Activated CD4-positive, alpha-beta T cell treated with anti-CD3 and anti-CD28 coated beads, Interleukin-2, amount 50 U/mL, for 48 hours (primary cell): ENCODE measurements around the gene CLSTN1.
"Not testable (repeated sequence)": the region's sequence is repeated elsewhere in the genome, so short reads cannot be mapped to it uniquely, and the experiment has no call there.

Source experiments
- DNase-seq, 2 experiments: peaks; one replicate each; pipeline ENCODE4 v3.0.0-alpha.2; 2020

CLSTN1 gene

DNA sequence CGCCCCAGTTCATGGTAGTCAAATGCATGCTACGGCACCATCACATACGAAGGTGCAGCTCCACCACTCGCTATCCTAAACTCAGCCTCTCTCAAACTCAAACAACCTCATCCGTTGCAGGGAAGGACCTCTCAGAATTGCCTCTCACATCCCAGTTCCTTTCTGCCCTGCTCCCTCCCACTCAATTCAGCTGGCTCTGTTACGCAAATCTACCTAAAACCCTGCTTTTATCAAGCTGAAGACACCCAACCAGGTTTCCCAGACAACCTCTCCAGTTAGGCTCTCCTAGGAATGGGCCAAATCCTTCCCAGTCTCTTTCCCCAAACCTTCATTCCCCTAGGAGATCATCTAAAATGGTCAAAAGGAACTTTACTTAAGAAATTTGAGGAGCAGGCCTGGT is 62.9 kb downstream of the CLSTN1 start:
- DNase-seq, result no peak

- no peak for DNase-seq
Observed at GRCh38 chr1:9759939-9760338, 63.8 kb downstream of the CLSTN1 start.

DNA sequence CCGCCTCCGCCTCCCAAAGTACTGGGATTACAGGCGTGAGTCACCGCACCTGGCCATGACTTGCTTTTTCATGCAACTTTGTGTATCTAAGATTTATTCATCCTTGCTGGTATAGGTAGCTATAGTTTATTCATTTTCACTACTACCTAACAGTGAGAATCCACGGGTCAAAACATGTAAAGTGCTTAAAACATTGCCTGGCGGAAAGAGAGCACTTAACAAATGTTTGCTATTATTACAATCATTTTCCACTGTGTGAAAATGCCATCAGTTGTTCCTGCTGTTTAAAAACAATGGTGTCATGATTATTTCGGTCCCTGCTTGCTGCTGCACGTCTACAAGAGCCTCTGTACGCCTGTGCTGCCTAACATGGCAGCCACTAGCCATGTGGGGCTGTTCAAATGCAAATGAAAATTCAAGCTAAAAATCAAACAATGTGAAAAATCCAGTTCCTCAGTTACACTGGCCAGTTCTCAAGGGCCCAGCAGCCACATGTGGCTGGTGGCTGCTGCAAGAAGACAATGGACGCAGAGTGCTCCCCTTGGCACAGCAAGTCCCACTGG is 65.1 kb downstream of the CLSTN1 start:
- no peak for DNase-seq

DNA sequence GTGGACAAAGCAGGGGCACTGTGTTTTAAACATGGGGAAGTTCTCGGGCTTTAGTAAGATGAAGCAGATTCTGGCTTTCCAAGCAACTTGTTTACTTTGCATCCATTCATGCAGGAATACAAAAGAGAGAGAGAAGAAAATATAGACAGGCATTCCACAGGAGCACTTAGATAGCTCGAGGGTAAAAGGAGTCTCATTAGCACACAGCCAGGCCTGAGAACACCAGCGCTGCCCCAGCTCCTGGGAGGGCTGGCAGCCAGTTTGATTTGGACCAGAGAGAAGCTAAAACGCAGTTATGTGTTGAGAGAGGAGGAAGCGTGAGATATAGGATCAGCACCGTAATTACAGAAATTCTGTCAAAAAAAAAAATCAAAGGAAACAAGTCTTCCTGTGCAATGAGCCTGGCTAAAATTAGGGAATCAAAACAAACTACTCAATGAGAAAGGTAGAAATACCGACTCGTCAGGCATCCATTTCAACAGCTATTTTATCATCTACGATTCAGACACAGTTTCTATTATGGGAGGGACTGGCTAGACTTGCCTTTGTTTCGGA is 68.2 kb downstream of the CLSTN1 start:
- DNase-seq, result no peak

DNA sequence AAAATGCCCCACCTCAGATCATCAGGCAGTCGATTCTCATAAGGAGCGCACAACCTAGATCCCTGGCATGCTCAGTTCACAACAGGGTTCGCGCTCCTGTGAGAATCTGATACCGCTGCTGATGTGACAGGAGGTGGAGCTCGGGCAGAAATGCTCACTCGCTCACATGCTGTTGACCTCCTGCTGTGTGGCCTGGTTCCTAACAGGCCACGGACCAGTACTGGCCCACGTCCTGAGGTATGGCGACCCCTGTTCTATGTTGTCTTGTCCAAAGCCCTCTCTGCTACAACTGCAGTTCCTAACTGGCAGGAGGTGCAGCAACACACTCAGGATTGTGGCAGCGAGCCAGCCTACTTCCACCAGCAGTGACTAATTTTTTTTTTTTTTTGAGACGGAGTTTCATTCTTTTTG is 70.6 kb downstream of the CLSTN1 start:
- DNase-seq, result no peak

DNA sequence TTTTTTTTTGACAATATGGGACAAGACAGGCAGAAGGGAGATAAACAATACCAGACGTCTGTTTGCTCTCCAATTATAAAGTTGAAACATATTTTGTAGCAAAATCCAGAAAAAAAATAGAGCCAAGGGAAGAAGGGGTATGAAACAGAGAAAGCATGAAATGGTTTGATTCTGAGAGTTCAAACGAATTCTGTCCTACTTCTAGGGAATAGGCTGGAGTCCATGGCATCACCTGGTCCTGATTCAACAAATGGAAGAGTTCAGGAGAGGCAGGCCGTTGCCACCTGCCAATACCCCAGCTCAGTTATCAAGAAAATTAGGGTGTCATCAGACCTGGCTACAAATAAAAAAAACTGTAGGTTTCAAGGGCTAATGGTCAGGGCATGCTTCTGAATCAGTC is 71.8 kb downstream of the CLSTN1 start:
- no peak for DNase-seq

DNA sequence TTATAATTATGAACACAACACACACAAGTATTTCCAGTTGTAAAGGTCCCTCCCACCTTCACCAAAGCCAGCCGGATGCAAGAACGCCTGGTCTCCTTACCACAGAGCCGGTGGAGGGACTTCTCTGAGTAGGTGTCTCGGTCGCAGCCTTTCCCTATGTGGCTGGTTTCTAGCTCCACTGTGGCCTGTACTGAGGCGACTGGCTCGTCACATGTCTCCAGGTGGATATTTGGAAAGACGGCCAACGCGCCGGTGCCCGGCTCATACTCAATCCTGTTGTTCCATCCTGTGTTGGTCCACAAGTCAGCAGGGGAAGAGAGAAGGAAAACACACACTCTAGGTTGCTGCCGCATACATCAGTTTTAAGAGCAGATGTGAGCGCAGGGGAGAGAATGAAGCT is 74.4 kb downstream of the CLSTN1 start:
- no peak for DNase-seq

DNA sequence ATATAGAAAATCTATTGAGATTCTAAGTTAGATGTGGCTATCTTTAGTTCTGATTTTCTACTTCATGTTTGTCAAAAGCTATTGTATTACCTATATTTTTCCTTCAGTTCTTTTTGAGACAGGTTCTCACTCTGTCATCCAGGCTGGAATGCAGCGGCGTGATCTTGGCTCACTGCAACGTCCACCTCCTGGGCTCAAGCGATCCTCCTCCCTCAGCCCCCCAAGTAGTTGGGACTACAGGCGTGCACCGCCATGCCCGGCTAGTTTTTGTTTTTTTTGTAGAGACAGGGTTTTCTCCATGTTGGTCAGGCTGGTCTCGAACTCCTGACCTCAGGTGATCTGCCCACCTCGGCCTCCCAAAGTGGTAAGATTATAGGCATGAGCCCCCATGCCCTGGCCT is 75.4 kb downstream of the CLSTN1 start:
- DNase-seq, result not testable (repeated sequence)

DNA sequence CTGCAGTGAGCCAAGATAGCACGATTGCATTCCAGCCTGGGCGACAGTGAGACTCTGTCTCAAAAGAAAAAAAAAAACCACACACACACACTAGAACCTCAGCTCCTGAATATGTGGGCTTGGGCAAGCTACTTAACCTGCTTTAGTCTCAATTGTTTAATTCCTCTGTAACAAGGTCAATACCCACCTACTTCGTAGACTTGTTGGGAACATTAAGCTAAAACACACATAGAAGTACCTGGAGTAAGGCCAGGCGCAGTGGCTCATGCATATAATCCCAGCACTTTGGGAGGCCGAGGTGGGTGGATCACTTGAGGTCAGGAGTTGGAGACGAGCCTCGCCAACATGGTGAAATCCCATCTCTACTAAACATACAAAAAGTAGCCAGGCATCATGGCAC is 77.1 kb downstream of the CLSTN1 start:
- DNase-seq, result no peak

DNA sequence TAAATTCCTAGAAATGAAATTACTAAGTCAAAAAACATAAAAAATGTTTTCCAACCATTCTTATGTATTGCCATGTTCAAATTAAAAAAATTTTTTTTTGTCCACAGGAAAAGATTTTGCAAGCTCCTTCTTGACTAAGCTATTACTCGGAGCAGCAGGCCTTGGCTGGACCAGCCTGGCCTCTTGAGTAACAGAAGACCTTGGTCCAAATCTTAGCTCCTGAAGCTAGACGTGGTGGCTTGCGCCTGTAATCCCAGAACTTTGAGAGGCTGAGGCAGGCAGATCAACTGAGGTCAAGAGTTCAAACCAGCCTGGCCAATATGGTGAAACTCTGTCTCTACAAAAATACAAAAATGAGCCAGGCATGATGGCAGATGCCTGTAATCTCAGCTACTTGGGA is 77.6 kb downstream of the CLSTN1 start:
- DNase-seq, result no peak

GRCh38 chr1:9744106-9744799 is 79.5 kb downstream of the CLSTN1 start:
- no peak for DNase-seq

DNA sequence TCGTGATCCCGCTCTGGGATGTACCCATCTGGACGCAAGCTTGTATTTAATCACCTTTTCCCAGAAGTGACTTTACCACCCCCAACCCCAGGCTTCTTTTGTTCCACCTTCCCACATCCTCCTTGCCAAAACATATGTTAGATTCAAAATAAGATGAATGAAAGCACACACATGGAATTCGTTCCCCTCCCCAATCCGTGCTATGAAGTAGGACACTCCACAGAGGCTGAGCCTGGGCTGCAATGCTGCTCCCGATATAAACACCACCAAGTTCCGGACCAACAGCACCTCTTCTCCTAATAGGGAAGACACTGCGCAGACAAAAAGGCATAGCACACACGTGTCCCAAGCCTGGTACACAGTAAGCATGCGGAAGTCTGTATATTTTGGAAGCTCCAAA is 86.1 kb downstream of the CLSTN1 start:
- no peak for DNase-seq

DNA sequence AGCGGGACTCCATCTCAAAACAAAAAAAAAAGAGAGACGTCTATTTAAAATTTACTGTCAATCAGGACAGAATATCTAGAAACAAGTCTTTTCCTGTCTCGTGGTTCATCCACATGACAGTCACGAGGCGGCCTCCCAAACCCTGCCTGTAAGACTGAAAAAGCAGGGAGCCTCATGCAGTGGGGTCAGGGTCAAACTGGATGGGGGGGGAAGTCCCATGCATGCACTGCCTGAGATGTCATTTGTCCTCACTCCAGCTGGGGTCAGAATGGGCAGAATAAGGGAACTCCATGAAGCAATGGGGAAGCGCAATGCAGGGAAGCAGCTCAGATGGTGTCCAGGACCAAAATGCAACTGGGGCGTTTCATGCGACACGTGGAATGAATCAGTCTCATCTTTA is 86.7 kb downstream of the CLSTN1 start:
- DNase-seq, result no peak

DNA sequence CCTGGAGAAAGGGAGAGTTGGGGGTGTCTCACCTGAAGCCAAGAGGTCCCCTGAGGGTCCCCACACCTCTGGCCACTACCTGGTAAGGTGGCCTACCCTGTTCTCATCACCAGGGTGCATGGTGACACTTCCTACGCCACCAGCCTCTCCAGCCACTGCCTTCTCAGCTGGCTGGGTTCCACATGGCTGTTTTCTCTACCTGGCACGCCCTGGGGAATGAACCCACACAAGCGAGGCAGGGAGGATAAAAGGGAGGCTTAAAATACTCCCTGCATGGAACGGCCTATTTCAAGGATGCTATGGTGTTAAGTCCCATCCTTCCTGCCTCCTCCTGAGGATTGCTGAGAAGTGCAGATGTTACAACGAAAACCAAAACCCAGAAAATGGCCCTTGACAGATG is 87.5 kb downstream of the CLSTN1 start:
- no peak for DNase-seq

- no peak for DNase-seq
Observed at GRCh38 chr1:9735800-9736199, 88.0 kb downstream of the CLSTN1 start.

GRCh38 chr1:9733160-9733789 is 90.5 kb downstream of the CLSTN1 start:
- DNase-seq, result no peak

DNA sequence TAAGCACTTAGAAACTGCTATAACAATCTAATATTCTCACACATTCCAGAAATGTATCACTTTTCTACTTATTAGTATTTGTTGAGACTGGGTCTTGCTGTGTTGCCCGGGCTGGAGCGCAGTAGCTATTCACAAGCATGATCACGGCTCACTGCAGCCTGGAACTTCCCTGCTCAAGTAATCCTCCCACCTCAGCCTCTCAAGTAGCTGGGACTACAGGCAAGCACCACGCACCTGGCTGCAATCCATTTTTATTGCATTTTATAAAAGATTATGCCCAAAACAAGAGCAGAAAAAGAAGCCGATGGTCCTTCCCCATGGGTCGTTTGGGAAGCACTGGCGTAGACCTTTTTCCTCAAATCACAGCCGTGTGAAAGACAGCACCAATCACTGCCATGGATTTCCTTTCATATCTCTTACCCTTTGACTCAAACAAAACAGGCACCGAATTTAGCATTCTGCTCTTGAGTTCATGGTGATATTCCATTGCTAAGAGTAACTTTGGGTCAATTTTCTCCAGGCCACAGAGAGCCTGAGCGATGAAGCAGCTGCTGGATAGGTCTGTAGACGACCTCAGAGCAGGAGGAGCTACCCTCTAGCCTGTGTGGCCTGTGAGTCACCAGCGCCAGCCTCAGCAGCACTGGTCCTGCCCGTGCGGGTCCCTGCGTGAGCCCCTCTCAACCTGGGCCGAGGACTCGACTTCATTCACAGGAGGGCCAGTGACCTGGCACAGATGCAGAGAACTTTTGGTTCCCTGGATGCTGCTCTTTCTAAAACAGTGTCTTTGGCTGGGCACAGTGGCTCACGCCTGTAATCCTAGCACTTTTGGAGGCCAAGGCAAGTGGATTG is 91.4 kb downstream of the CLSTN1 start:
- peak in 1 of 2 experiments; percentile 7 for DNase-seq

DNA sequence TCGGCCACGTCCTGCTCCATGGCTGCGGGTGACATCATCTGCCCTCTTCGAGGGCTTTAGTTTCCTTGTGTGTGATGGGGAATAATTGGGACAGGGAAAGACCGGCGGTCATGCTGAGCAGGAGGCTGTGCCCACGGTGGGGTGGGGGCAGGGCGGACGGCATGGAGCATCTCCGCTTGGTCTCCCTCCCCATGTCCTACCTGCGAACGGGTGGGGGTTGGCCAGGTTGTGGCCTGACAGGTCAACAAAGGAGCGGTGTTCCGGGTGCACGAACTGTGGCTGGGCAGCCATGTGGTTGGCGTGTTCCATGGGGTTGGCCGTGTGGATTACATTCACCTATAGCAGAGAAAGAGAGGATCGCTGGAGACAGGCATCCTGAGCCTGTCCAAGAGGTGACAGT is 92.2 kb downstream of the CLSTN1 start:
- DNase-seq, result no peak

DNA sequence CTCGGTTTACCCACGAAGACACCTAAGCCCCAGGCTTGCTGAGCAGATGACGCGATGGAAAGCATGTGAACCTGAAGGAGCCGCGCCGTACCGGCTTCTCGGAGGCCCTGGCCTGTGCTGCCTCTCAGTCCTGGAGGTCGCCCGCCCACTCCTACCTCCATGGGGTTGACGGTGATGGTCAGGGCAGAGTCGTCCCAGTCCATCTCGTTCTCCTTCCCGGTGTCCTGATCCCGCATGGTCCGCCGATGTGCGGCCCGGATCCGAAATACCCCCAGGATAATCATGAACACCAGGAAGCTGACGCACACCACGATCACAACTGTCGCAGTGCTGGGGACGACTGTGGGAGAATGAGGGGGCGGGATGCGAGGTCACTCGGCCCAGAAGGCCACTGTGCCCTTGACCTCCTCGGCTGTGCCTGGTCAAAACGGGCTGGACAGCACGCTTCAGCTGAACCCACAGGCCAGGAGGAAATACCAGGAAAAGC is 92.7 kb downstream of the CLSTN1 start:
- DNase-seq, result no peak

DNA sequence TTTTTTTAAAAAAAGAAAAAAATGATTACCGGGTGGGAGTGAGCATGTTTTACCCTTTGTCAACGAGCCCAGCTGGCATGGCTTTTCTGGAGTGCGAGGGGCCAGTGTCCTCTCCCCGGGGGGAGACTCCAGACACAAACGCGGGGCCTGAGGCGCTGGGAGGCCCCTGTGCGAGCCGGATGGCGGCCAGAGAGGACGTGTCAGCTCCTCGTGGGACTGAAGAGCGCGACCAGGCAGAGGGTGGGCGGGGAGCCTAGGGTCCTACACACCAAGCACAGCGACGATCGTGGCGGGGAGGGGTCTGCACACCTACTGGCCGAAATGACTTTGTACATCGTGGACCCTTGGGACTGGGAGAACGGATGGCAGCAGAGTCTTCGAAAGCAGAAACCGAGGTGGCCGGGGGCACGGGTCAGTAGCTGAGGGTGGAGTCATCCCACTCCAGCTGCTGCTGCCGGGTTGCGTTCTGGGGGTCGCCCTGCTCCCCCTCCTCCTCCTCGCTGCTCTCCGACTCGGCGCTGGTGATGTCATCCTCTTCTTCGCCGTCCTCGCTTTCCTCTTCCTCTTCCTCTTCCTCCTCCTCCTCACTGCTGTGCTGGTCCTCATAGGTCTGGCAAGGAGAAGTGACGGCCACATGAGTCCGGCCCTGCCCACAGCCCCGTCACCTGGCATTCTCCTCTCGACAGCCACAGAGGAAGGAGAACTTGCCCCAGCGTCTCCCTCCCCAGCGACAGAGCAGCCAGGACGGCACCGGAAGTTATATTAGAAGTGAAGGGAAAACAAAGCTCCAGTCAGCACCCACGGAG is 93.5 kb downstream of the CLSTN1 start:
- peak in 1 of 2 experiments; percentile 7 for DNase-seq

DNA sequence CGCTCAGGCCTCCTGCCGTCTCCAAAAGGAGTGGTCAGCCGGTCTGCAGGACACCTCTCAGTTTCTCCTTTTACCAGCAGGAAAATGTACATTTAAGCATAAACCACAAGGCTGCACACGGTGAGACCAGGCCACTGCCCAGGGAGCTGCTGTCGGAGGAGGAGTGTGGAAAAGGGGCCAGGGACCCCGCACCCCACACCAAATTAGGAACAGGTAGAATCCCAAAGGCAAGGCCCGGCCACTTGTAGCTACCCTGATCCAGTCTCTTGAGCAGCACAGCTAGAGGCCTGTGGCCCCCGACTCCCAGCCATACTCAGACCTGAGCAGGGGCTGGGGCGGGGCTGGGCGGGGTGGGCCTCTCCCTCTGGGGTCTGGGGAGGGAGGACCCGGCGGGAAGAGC is 94.2 kb downstream of the CLSTN1 start:
- no peak for DNase-seq
